Choroid plexus epithelial cell (primary cell): ENCODE data around the gene CDK14.
A peak's percentile ranks its signal among the peaks of the same experiment; 100 is the strongest.
"Not testable (repeated sequence)": the region's sequence is repeated elsewhere in the genome, so short reads cannot be mapped to it uniquely, and the experiment has no call there.

Experiments
- DNase-seq: peaks from one replicate; pipeline ENCODE4 v3.0.0-alpha.2; 2010; ENCODE audit warnings: low read depth
- H3K4me3 ChIP-seq: 2 replicates; pipeline ENCODE4 v1.5.1; 2011; ENCODE audit warnings: low read depth, mild to moderate bottlenecking, control low read depth, low read length, moderate library complexity
- CTCF ChIP-seq: conservative IDR thresholded peaks from 2 replicates; pipeline ENCODE4 v1.5.1; 2011; ENCODE audit warnings: low read depth, mild to moderate bottlenecking, control low read depth, inconsistent platforms, low read length, moderate library complexity

CDK14 gene

GRCh38 chr7:90749262-90749661 lies 153.1 kb downstream of the CDK14 start:
- no peak overlapping the region for H3K4me3 ChIP-seq
- TF ChIP-seq CTCF, result no peak
- DNase-seq, result no peak

- TF ChIP-seq CTCF, result peak; percentile 53
- peak; percentile 64 for DNase-seq
- H3K4me3 ChIP-seq, result no peak overlapping the region
Observed at GRCh38 chr7:90749774-90750173, 153.7 kb downstream of the CDK14 start.

- DNase-seq, result no peak
- no peak overlapping the region for H3K4me3 ChIP-seq
- TF ChIP-seq CTCF, result no peak
Observed at GRCh38 chr7:90751595-90751994, 155.5 kb downstream of the CDK14 start.

GRCh38 chr7:90752051-90752450 lies 155.9 kb downstream of the CDK14 start:
- DNase-seq, result no peak
- no peak overlapping the region for H3K4me3 ChIP-seq
- TF ChIP-seq CTCF, result no peak

GRCh38 chr7:90755041-90755440 lies 158.9 kb downstream of the CDK14 start:
- no peak for DNase-seq
- no peak for TF ChIP-seq CTCF
- H3K4me3 ChIP-seq, result no peak overlapping the region

GRCh38 chr7:90756366-90756765 lies 160.2 kb downstream of the CDK14 start:
- no peak overlapping the region for H3K4me3 ChIP-seq
- no peak for TF ChIP-seq CTCF
- DNase-seq, result no peak

GRCh38 chr7:90757565-90757950 lies 161.4 kb downstream of the CDK14 start:
- DNase-seq, result not testable (repeated sequence)

More at GRCh38 chr7:90757565-90757950, 161.4 kb downstream of the CDK14 start:
- H3K4me3 ChIP-seq, result not testable (repeated sequence)
